ENCODE measurements around the gene TNS2. TPM values are rescaled to one million over a fixed set of nuclear protein-coding genes. Genes with fewer than 3 reads are reported as not detected.

TNS2 gene
- total and polyA plus RNA-seq, 9 of the 15 experiments (the other 6 are each of a cell fraction or from before 2014, with no cell fraction given) = 0.28 to 3.1 (median 1.2) TPM; not detected in 1

- TF ChIP-seq PKNOX1 (IDR thresholded peaks at IDR 0.05) (peak; percentile 100), ARID2 (IDR thresholded peaks at IDR 0.05) (no peak), ATF2 (CRISPR knock-in tag; IDR thresholded peaks at IDR 0.05) (no peak), SIX5 (IDR thresholded peaks at IDR 0.05; ENCODE audit: borderline replicate concordance in 1 of 2, insufficient read depth in 1 of 2, low read depth in 1 of 2, low read length in 2 of 2) (no peak), XRCC5 (IDR thresholded peaks at IDR 0.05; ENCODE audit: low read depth, low read length) (0 out of 2 replicates have a peak, but pooled peaks have one; percentile 47), JUN (IDR thresholded peaks at IDR 0.05; ENCODE audit: borderline replicate concordance, low read depth, low read length) (no peak), JUN (CRISPR knock-in tag; IDR thresholded peaks at IDR 0.05; ENCODE audit: borderline replicate concordance) (no peak), ZFP30 (CRISPR knock-in tag; IDR thresholded peaks at IDR 0.05; ENCODE audit: borderline replicate concordance) (no peak), PHTF2 (CRISPR knock-in tag; IDR thresholded peaks at IDR 0.05) (no peak), ZBTB33 (CRISPR knock-in tag; IDR thresholded peaks at IDR 0.05) (0 out of 2 replicates have a peak, but pooled peaks have one; percentile 1), PCBP1 (IDR thresholded peaks at IDR 0.05; ENCODE audit: low read depth, low read length, poor library complexity, severe bottlenecking) (no peak), BRF1 (IDR thresholded peaks at IDR 0.05; ENCODE audit: borderline replicate concordance, extremely low read depth, insufficient read length) (no peak), CBX8 (IDR thresholded peaks at IDR 0.05; ENCODE audit: borderline replicate concordance, extremely low read depth, low read depth, low read length, poor library complexity, severe bottlenecking) (no peak), CCAR2 (IDR thresholded peaks at IDR 0.05; ENCODE audit: low read depth, low read length) (no peak), HBP1 (CRISPR knock-in tag; IDR thresholded peaks at IDR 0.05) (0 out of 2 replicates have a peak, but pooled peaks have one; percentile 9), ZNF695 (CRISPR knock-in tag; IDR thresholded peaks at IDR 0.05) (no peak), L3MBTL2 (IDR thresholded peaks at IDR 0.05) (peak; percentile 30; the same call in 1 of the 2 replicates)
- TF ChIP-seq, protein P1, sequence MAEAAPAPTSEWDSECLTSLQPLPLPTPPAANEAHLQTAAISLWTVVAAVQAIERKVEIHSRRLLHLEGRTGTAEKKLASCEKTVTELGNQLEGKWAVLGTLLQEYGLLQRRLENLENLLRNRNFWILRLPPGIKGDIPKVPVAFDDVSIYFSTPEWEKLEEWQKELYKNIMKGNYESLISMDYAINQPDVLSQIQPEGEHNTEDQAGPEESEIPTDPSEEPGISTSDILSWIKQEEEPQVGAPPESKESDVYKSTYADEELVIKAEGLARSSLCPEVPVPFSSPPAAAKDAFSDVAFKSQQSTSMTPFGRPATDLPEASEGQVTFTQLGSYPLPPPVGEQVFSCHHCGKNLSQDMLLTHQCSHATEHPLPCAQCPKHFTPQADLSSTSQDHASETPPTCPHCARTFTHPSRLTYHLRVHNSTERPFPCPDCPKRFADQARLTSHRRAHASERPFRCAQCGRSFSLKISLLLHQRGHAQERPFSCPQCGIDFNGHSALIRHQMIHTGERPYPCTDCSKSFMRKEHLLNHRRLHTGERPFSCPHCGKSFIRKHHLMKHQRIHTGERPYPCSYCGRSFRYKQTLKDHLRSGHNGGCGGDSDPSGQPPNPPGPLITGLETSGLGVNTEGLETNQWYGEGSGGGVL (CRISPR knock-in tag; IDR thresholded peaks at IDR 0.05) = no peak
Observed at GRCh38 chr12:53079226-53080117, 29.6 kb downstream of the TNS2 start, which contains the start of gene SPRYD3 (continued).
